NCI-H345 treated with DMSO at 0.1 percent for 48 hours (cell line): Measurements from ENCODE around the gene SCN8A.
"Not testable (repeated sequence)": the region's sequence is repeated elsewhere in the genome, so short reads cannot be mapped to it uniquely, and the experiment has no call there.

Experiments used
- DNase-seq: peaks from one replicate; lab custom pipeline; 2025; ENCODE audit not compliant: unreplicated experiment; lab: John Stamatoyannopoulos, UW

Gene SCN8A

GRCh38 chr12:51827925-51828818 lies 237.1 kb downstream of the SCN8A start:
- no peak for DNase-seq

DNA sequence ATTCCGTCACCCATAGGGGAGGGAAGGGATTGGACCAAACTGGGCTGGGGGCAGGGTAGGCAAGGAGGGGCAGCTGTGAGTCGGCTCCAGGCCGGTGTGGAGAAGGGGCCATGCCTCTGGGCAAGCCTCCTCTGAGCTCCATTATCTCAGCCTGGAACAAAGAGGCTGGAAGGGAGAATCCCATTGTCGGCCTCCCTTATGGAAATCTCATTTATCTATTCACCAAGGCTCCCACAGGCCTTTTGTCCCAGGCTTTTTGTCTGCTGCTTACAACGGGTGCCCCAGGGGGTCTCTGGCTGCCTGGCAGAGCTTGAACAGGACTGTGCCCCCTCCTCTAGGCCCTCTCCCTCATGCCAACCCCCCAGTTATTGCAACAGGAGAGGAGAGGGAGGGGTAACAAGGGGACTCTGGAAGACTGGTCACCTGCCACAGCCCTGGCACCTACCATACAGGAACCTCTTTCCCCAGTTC lies 238.0 kb downstream of the SCN8A start:
- peak; percentile 88 for DNase-seq

GRCh38 chr12:51829641-51830040 lies 238.6 kb downstream of the SCN8A start:
- DNase-seq, result no peak

- not testable (repeated sequence) for DNase-seq
Observed at GRCh38 chr12:51831817-51832216, 240.8 kb downstream of the SCN8A start.

DNA sequence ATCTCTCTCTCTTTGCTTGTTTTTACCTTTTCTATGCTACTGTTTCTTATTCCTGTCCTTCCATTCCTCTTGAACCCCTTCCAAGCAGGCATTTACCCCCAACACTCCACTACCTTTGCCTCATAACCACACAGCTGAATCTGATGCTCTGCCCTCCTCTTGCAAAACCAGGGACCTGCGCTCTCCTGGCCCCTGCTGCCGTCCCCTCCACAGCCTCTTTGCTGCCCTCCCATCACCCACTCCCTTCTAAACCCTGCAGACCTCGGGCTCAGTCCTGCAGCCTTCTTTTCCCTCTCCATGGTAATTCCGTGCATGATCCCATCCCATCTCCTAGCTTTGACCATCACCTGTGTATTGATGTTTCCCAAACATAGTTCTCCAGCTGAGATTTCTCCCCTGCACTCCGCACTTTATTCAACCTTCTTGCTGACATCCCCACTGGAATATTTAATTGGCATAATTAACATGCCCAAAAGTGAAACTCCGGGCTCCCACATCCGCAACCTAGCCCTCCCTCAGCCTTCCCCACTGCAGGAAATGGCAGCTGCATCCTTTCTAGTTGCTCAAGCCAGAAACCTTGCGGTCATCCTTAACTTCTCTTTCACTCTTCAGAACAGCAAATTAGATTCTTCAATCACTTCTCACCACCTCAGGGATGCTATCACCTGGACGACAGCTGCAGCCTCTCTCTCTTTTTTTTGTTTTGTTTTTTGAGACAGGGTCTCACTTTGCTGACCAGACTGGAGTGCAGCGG lies 241.5 kb downstream of the SCN8A start:
- DNase-seq, result no peak

DNA sequence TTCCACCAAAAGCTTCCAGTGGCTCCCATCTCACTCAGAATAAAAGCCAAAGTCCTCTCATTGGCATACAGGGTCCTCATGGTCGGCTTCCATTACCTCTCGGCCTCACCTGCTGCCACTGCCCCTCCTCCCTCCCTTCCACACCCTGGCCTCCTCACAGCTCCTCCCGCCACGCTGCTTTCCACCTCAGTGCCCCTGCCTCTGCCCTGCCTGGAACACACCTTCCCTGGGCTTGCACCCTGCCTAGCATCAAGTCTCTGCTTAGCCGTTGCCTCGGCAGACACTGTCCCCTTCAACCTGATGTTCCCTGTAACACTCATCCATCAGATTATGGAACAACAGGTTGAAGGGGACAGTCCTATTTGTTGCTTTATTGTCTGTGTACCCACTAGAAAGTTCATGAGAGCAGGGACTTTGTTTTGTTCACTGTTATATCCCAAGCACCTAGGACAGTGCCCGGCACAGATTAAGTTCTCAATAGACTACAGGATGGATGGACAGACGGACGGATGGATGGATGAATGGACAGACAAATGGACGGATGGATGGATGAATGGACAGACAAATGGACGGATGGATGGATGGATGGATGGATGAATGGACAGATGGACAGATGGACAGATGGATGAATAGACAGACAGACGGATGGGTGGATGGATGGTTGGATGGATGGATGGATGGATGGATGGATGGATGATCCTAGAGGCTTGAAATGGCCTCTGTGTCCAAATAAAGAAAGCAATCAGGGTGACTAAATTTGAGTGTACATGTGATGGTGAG lies 242.6 kb downstream of the SCN8A start:
- DNase-seq, result no peak

- no peak for DNase-seq
Observed at GRCh38 chr12:51834411-51834810, 243.4 kb downstream of the SCN8A start.

- no peak for DNase-seq
Observed at GRCh38 chr12:51836041-51836826, 245.2 kb downstream of the SCN8A start.

GRCh38 chr12:51836827-51837173 lies 245.8 kb downstream of the SCN8A start:
- DNase-seq, result no peak

DNA sequence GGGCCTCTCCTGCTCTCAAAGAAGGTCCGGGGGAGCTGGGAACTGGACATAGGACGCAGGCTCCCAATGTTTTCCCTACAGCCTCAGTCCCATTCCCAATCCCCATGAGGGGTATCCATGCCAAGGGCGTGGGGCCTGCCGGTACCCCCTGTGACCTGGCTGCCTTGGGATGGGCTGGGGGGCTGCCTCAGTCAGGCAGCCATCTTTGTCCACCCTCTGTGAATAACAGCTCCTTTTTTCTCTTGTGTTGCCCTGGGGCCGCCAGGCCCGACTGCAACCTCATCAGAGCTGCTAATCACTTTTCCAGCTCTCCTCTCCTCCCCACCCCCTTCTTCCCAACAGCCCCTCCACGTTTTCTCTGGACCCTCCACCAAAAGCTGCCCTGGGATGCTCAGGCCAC lies 246.3 kb downstream of the SCN8A start:
- no peak for DNase-seq

- no peak for DNase-seq
Observed at GRCh38 chr12:51838036-51838435, 247.0 kb downstream of the SCN8A start.

- no peak for DNase-seq
Observed at GRCh38 chr12:51838762-51839161, 247.7 kb downstream of the SCN8A start.

DNA sequence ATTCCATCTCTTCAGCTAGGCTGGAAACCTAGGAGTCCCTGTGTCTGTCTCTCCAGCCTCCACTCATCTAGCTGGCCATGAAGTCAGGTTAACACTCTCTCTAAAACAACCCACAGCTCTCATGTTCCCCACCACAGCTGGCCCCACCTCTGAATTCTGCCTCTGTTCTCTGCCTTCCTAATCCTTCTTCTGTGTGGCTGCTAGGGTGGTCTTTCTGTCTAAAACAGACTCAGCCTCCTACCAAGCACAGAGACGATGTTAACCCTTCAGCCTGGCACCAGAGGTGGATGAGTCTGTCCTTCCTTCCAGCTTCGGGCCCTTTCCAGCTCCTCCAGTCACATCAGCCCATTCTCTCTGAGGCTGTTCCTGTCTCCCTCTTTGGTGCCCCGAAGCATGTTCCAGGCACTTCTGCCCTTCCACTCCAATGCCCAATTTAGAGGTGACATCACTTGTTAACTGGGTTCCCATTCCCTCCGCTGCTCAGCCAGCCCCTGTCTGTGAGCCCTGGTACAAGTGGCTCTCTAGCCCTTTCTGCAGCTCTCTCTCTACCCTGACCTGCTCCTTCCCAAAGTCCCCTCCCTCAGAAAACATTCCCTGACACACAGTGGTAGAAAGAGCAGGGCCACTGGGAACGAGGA lies 248.4 kb downstream of the SCN8A start:
- no peak for DNase-seq

GRCh38 chr12:51840966-51841365 lies 249.9 kb downstream of the SCN8A start:
- no peak for DNase-seq

- DNase-seq, result no peak
Observed at GRCh38 chr12:51841727-51842126, 250.7 kb downstream of the SCN8A start.

- DNase-seq, result no peak
Observed at GRCh38 chr12:51844854-51845253, 253.8 kb downstream of the SCN8A start.

DNA sequence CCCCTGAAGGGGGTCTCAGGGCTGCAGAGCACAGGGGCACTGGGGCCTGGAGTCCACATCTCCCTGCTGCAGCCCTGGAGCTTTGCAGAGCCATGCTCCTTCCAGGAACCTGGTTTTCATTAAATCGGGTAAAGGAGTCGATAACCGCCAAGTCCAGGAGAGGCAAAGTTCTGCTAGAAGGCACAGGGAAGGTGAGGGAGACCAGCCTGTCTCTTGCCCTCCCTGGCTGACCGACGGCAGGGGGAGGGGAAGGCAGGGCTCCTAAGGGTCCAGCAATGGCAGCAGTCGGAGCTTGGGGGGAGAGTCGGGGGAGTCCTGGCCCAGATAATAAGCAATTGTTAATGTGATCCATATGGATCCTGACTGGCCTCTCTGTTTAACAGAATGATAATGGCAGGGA lies 254.4 kb downstream of the SCN8A start:
- DNase-seq, result no peak

DNA sequence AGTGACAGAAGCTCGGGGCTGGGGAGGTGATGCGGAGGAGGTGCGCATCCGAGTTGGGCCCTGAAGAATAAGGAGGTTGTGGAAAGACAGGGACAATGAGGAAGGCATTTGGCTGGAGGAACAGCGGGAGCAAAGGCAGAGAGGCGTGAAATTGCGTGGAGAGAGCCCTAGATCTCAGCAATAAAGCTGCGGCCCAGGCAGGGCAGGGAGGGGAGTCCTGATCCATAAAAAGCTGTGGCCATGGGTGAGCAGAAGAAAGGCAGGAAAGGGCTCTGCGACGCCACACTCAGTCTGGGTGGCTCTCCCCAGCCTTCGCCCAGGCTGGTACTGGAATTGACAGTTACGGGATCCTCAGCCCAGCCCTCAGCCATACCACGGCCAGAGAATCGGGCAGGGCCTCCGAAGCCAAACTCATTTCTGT lies 255.2 kb downstream of the SCN8A start:
- DNase-seq, result no peak

GRCh38 chr12:51846911-51847642 lies 256.0 kb downstream of the SCN8A start:
- no peak for DNase-seq
